Sigmoid colon (tissue), 4 donors: ENCODE measurements around the gene MEI1.

Source experiments
- CTCF ChIP-seq, 4 experiments: fragments of 450-650 bp in 3 of 4; fragments of 200-600 bp in 1 of 4; IDR thresholded peaks; one replicate each; pipeline ENCODE4 v1.5.1; 2016 to 2019; ENCODE audit warnings: antibody characterized with exemption in 4 of 4, mild to moderate bottlenecking in 3 of 4, moderate library complexity in 2 of 4
- EP300 ChIP-seq, 4 donors: sonication (generic); formaldehyde crosslinking; IDR thresholded peaks; one replicate each; pipeline ENCODE4 v1.6.1; 2017; ENCODE audit warnings: antibody characterized with exemption in 4 of 4
- POLR2A ChIP-seq, 2 donors: fragments of 450-650 bp; IDR thresholded peaks; one replicate each; pipeline ENCODE4 v1.6.1; 2016; ENCODE audit warnings: antibody characterized with exemption in 2 of 2, mild to moderate bottlenecking in 2 of 2, moderate library complexity in 2 of 2
- POLR2AphosphoS5 ChIP-seq, 4 donors: sonication (generic); formaldehyde crosslinking; IDR thresholded peaks; one replicate each; pipeline ENCODE4 v1.6.1; 2017; ENCODE audit warnings: antibody characterized with exemption in 4 of 4

DNA sequence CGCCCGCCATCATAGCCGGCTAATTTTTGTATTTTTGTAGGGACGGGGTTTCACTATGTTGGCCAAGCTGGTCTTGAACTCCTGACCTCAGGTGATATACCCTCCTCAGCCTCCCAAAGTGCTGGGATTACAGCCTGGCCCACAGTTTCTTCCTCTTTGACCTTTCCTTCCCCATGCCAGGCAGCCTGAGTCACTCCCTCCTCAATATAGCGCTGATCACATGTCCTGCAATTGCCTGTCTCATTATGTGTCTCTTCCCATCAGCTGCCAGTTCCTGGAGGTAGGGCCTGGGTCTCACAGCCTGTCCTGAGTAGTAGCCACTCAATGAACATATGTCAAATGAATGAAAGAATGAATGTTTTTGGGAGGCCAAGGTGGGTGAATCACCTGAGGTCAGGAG is 58.2 kb downstream of the MEI1 start:
- TF ChIP-seq CTCF (IDR thresholded peaks at IDR 0.05) (no peak), EP300 (IDR thresholded peaks at IDR 0.05) (no peak), POLR2AphosphoS5 (IDR thresholded peaks at IDR 0.05) (no peak), POLR2A (IDR thresholded peaks at IDR 0.05) (no peak)
